H54 (cell line): ENCODE measurements around the gene DDI2.

ENCODE experiments used
- DNase-seq: peaks from one replicate; pipeline ENCODE4 v3.0.0; 2011; ENCODE audit warnings: low spot score, mixed read lengths; ENCODE audit not compliant: insufficient read length
- FAIRE-seq: peaks from 3 replicates; lab custom pipeline; 2011; peaks lifted over from hg19 to GRCh38; lab: Jason Lieb, UNC
- POLR2A ChIP-seq: IDR thresholded peaks from 2 replicates; pipeline ENCODE4 v1.6.1; 2011; ENCODE audit warnings: low read depth, mild to moderate bottlenecking, low read length

The DDI2 gene

GRCh38 chr1:15620155-15620545 is 2.9 kb downstream of the DDI2 start:
- peak; percentile 39 for DNase-seq
- no peak for FAIRE-seq
- no peak for TF ChIP-seq POLR2A

GRCh38 chr1:15620902-15621682 is 3.8 kb downstream of the DDI2 start:
- TF ChIP-seq POLR2A, result no peak
- FAIRE-seq, result no peak
- DNase-seq, result no peak

- DNase-seq (no peak), FAIRE-seq (no peak)
- no peak for TF ChIP-seq POLR2A
Observed at GRCh38 chr1:15621975-15622374, 4.7 kb downstream of the DDI2 start.

- DNase-seq (no peak), FAIRE-seq (no peak)
- no peak for TF ChIP-seq POLR2A
Observed at GRCh38 chr1:15622712-15623373, 5.6 kb downstream of the DDI2 start.

GRCh38 chr1:15623435-15623834 is 6.2 kb downstream of the DDI2 start:
- TF ChIP-seq POLR2A, result no peak
- FAIRE-seq (no peak), DNase-seq (no peak)

- no peak for TF ChIP-seq POLR2A
- FAIRE-seq (no peak), DNase-seq (no peak)
Observed at GRCh38 chr1:15624133-15624714, 7.0 kb downstream of the DDI2 start.

GRCh38 chr1:15625056-15625917 is 8.0 kb downstream of the DDI2 start:
- TF ChIP-seq POLR2A, result no peak
- FAIRE-seq, result no peak
- no peak for DNase-seq

- FAIRE-seq (no peak), DNase-seq (no peak)
- no peak for TF ChIP-seq POLR2A
Observed at GRCh38 chr1:15626269-15626950, 9.2 kb downstream of the DDI2 start.

GRCh38 chr1:15627343-15627988 is 10.2 kb downstream of the DDI2 start:
- DNase-seq (no peak), FAIRE-seq (no peak)
- no peak for TF ChIP-seq POLR2A

- DNase-seq, result no peak
- no peak for TF ChIP-seq POLR2A
- no peak for FAIRE-seq
Observed at GRCh38 chr1:15628003-15628402, 10.7 kb downstream of the DDI2 start.

- no peak for TF ChIP-seq POLR2A
- FAIRE-seq, result no peak
- no peak for DNase-seq
Observed at GRCh38 chr1:15633756-15634420, 16.6 kb downstream of the DDI2 start.

GRCh38 chr1:15636436-15636835 is 19.2 kb downstream of the DDI2 start:
- no peak for TF ChIP-seq POLR2A
- FAIRE-seq (no peak), DNase-seq (no peak)
